HepG2 (cell line): Measurements from ENCODE around the gene STAMBPL1. TPM values are rescaled to one million over a fixed set of nuclear protein-coding genes. Genes with fewer than 3 reads are reported as not detected.

Source experiments
- ATAC-seq: fragments of 200-7000 bp; cut with Tn5 transposase; 3 replicates; pipeline ENCODE4 v1.9.1; 2020; ENCODE audit warnings: mild to moderate bottlenecking, moderate library complexity
- BruUV-seq: library from RNA; stranded (reverse); fragments of 400-500 nt; replicated peaks from 2 replicates; lab custom pipeline; 2021; lab: Mats Ljungman, UMichigan
- CTCF ChIA-PET: fragments of 300-600 bp; formaldehyde crosslinking; extraction: SDS; loops from one replicate; lab custom pipeline; 2021; ENCODE audit warnings: low total read pairs, inconsistent platforms, low intra/inter-chr PET ratio; lab: Yijun Ruan, JAX
- POLR2A ChIA-PET: fragments of 350-600 bp; sonication (Branson Sonifier 250); formaldehyde crosslinking; loops from one replicate; lab custom pipeline; 2020; ENCODE audit warnings: antibody characterized with exemption, inconsistent platforms; lab: Yijun Ruan, JAX
- DNase-seq: peaks from one replicate; pipeline ENCODE4 v3.0.0-alpha.2; 2015; ENCODE audit warnings: low spot score
- FAIRE-seq: peaks from 3 replicates; lab custom pipeline; 2011; peaks lifted over from hg19 to GRCh38; lab: Jason Lieb, UNC
- H2AFZ ChIP-seq: one replicate; pipeline ENCODE4 v1.6.1; 2011; ENCODE audit warnings: low read length, inconsistent platforms
- H3K27ac ChIP-seq: fragments of 300-600 bp; 3 replicates; pipeline ENCODE4 v1.8.0; 2011; ENCODE audit warnings: mixed run types, mild to moderate bottlenecking, mixed read lengths, low read length, inconsistent platforms; ENCODE audit not compliant: insufficient read depth; ENCODE audit errors: extremely low read length
- H3K27me3 ChIP-seq, 2 experiments: fragments of 200-600 bp in 1 of 2; 2 replicates in 1 of 2; 3 replicates in 1 of 2; pipeline versions ENCODE4 v1.6.0 to v1.8.0; 2011; ENCODE audit warnings: low read length in 2 of 2, mild to moderate bottlenecking in 2 of 2, moderate library complexity in 2 of 2, inconsistent platforms in 1 of 2; ENCODE audit not compliant: insufficient read depth in 2 of 2, control insufficient read depth in 1 of 2
- H3K36me3 ChIP-seq, 2 experiments: fragments of 200-600 bp in 1 of 2; replicated peaks in 1 of 2; 2 replicates in 1 of 2; 3 replicates in 1 of 2; pipeline versions ENCODE4 v1.5.1 to v1.8.0; 2011; ENCODE audit warnings: low read length in 2 of 2, inconsistent platforms in 1 of 2; ENCODE audit not compliant: insufficient read depth in 2 of 2, control insufficient read depth in 1 of 2
- H3K4me1 ChIP-seq: 2 replicates; pipeline ENCODE4 v1.5.1; 2012; ENCODE audit warnings: low read length, inconsistent platforms; ENCODE audit not compliant: insufficient read depth
- H3K4me2 ChIP-seq: 2 replicates; pipeline ENCODE4 v1.6.0; 2011; ENCODE audit warnings: low read depth, low read length, inconsistent platforms
- H3K4me3 ChIP-seq, 3 experiments: fragments of 200-600 bp in 1 of 3; sonication (generic), shearing (Covaris generic) in 1 of 3; replicated peaks in 1 of 3; 2 replicates each; pipeline ENCODE4 v1.5.1; 2011 to 2016; ENCODE audit warnings: low read length in 3 of 3, inconsistent platforms in 2 of 3, low read depth in 2 of 3, mild to moderate bottlenecking in 2 of 3, control low read depth in 1 of 3, mixed read lengths in 1 of 3; ENCODE audit not compliant: insufficient read depth in 1 of 3
- H3K79me2 ChIP-seq: one replicate; pipeline ENCODE4 v1.6.1; 2011; ENCODE audit warnings: low read length, inconsistent platforms; ENCODE audit not compliant: insufficient read depth
- H3K9ac ChIP-seq: 2 replicates; pipeline ENCODE4 v1.6.0; 2011; ENCODE audit warnings: mild to moderate bottlenecking, low read depth, low read length, inconsistent platforms; ENCODE audit not compliant: insufficient read depth
- H3K9me3 ChIP-seq: 2 replicates; pipeline ENCODE4 v1.5.1; 2012; ENCODE audit warnings: mild to moderate bottlenecking, low read length
- H4K20me1 ChIP-seq: 2 replicates; pipeline ENCODE4 v1.6.0; 2011; ENCODE audit warnings: inconsistent platforms, mild to moderate bottlenecking, low read length, moderate library complexity; ENCODE audit not compliant: insufficient read depth
- CREM ChIP-seq, 2 experiments: sonication (generic) in 1 of 2; formaldehyde crosslinking in 1 of 2; IDR thresholded peaks; 2 replicates each; pipeline versions ENCODE4 v1.4.0 to v1.6.1; 2016 to 2020; ENCODE audit warnings: antibody characterized with exemption in 1 of 2, mild to moderate bottlenecking in 1 of 2, missing genetic modification reagents in 1 of 2
- KAT7 ChIP-seq: IDR thresholded peaks from 2 replicates; pipeline ENCODE4 v1.6.1; 2018; ENCODE audit warnings: borderline replicate concordance, missing compliant biosample characterization
- MATR3 ChIP-seq: sonication (generic); formaldehyde crosslinking; IDR thresholded peaks from 2 replicates; pipeline ENCODE4 v1.4.0; 2020; ENCODE audit warnings: missing genetic modification reagents
- NCOA5 ChIP-seq: sonication (generic); formaldehyde crosslinking; IDR thresholded peaks from 2 replicates; pipeline ENCODE4 v1.4.0; 2020; ENCODE audit warnings: missing genetic modification reagents
- SIX4 ChIP-seq: sonication (generic); formaldehyde crosslinking; IDR thresholded peaks from 2 replicates; pipeline ENCODE4 v1.4.0; 2020; ENCODE audit warnings: missing genetic modification reagents
- SKI ChIP-seq: fragments of 450-650 bp; IDR thresholded peaks from one replicate; pipeline ENCODE4 v1.6.1; 2018; ENCODE audit warnings: mild to moderate bottlenecking; ENCODE audit not compliant: partially characterized antibody
- SSRP1 ChIP-seq: IDR thresholded peaks from 2 replicates; pipeline ENCODE4 v1.6.1; 2016; ENCODE audit warnings: control low read depth
- TCF7L2 ChIP-seq: IDR thresholded peaks from 2 replicates; pipeline ENCODE4 v1.6.1; 2011; ENCODE audit warnings: mild to moderate bottlenecking, low read depth, low read length, moderate library complexity
- TFE3 ChIP-seq: IDR thresholded peaks from 2 replicates; pipeline ENCODE4 v1.6.1; 2016
- ZBTB1 ChIP-seq: sonication (generic); formaldehyde crosslinking; IDR thresholded peaks from 2 replicates; pipeline ENCODE4 v1.4.0; 2020; ENCODE audit warnings: missing genetic modification reagents, borderline replicate concordance
- ZNF20 ChIP-seq: sonication (generic); formaldehyde crosslinking; IDR thresholded peaks from 2 replicates; pipeline ENCODE4 v1.4.0; 2020; ENCODE audit warnings: mild to moderate bottlenecking, moderate library complexity, missing genetic modification reagents
- ZNF256 ChIP-seq: sonication (generic); formaldehyde crosslinking; conservative IDR thresholded peaks from 2 replicates; pipeline ENCODE4 v1.4.0; 2020; ENCODE audit warnings: missing genetic modification reagents
- ZNF446 ChIP-seq: sonication (generic); formaldehyde crosslinking; IDR thresholded peaks from 2 replicates; pipeline ENCODE4 v1.5.0; 2020; ENCODE audit warnings: mild to moderate bottlenecking, missing genetic modification reagents
- WGBS: methylation state at CpG from one replicate; pipeline ENCODE4 v1.1.6; 2017; ENCODE audit warnings: low lambda C conversion rate; 5-methylcytosine and 5-hydroxymethylcytosine counted together
- in situ Hi-C: cut with HindIII; loops from 2 replicates; pipeline ENCODE4 v1.10.0; 2017; ENCODE audit warnings: low pct_unique_long_range_greater_than_20kb; ENCODE audit not compliant: extremely low pct_ligation_motif_present
- intact Hi-C: fragments of 100-400 bp; cut with micrococcal nuclease; formaldehyde crosslinking; loops from one replicate; pipeline ENCODE4 v1.10.0; 2022; ENCODE audit not compliant: unreplicated experiment
- polyA plus RNA-seq, 8 experiments: library from polyadenylated mRNA; depleted of rRNA in 3 of 8; stranded (reverse) in 7 of 8; unstranded in 1 of 8; fragments of >200 nt; fragmentation: Illumina TruSeq in 4 of 8; extraction: Trizol in 4 of 8; gene quantifications; 2 replicates each; pipeline versions ENCODE4 v1.2.1 to v1.2.3, GENCODE V29; 2011 to 2016; ENCODE audit warnings: low read depth in 4 of 8, missing spikeins in 1 of 8, mixed read lengths in 1 of 8; ENCODE audit not compliant: insufficient read depth in 1 of 8
- total RNA-seq, 5 experiments: library from RNA; depleted of rRNA; stranded (reverse); fragments of >200 nt; fragmentation: Illumina TruSeq; extraction: Trizol; gene quantifications; 2 replicates each; pipeline ENCODE4 v1.2.3, GENCODE V29; 2016; ENCODE audit warnings: low read depth in 1 of 5
- TF ChIP-seq, protein P1 (sequence below): sonication (generic); formaldehyde crosslinking; IDR thresholded peaks from 2 replicates; pipeline ENCODE4 v1.5.0; 2020; ENCODE audit warnings: missing genetic modification reagents

STAMBPL1 gene
- total and polyA plus RNA-seq, 2 of the 13 experiments (the other 11 are each of a cell fraction or from before 2014, with no cell fraction given) = 1.4 to 1.5 TPM

DNA sequence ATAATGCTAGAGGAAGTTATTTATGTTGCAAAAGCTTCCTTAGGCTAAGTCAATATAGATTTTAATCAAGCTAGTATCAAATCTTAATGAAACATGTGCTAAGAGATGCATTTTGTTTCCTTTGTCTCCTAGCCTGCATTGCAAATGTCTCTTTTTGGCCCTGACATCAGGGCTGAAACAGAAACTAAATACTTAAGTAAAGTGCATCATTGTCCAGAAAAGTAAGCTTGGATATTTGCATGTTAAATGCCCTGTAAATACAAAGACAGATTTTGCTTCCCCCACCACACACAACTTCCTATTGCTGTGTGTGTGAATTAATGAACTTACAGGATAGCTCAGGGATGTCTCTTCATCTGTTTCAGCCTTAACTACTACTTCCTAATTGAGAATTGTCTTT, 10.0 kb upstream of the STAMBPL1 start (continued):
- TF ChIP-seq, protein P1, sequence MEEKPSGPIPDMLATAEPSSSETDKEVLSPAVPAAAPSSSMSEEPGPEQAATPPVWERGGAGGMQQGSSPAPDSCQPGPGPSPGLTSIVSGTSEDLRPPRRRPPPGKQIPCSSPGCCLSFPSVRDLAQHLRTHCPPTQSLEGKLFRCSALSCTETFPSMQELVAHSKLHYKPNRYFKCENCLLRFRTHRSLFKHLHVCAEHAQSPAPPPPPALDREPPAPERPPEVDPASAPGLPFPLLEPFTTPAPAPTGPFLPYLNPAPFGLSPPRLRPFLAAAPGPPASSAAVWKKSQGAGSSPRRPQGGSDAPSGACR (CRISPR knock-in tag) = no peak

- Histone ChIP-seq H3K27me3 (peaks cover 0 to 4% of the 10 kb centered on the region in 2 experiments; a peak in 1 of 5 replicates), H3K27ac (no peak overlapping the region), H3K4me2 (no peak overlapping the region), H3K4me1 (no peaks in the 10 kb centered on the region), H3K4me3 (no peak overlapping the region), H2AFZ (no peak overlapping the region), H3K79me2 (no peaks in the 10 kb centered on the region), H3K9me3 (no peaks in the 10 kb centered on the region), H3K9ac (no peak overlapping the region), H3K36me3 (no peaks in the 10 kb centered on the region), H4K20me1 (no peaks in the 10 kb centered on the region)
- 1% methylated on average over 2 of the region's 2 CpGs for WGBS
- FAIRE-seq = no peak
- in situ Hi-C loops = no loop called here
- ChIA-PET CTCF (no interaction called here), POLR2A (no interaction called here)
- intact Hi-C loops = no loop called here
- no peak for ATAC-seq
- no TSS peak for BruUV-seq
- TF ChIP-seq KAT7 (CRISPR knock-in tag) (no peak), MATR3 (no peak), ZNF20 (CRISPR knock-in tag) (no peak), ZNF256 (no peak), TCF7L2 (no peak), CREM (IDR thresholded peaks at IDR 0.05) (no peak), CREM (CRISPR knock-in tag; IDR thresholded peaks at IDR 0.05) (no peak), SSRP1 (CRISPR knock-in tag) (no peak), NCOA5 (CRISPR knock-in tag) (no peak), ZNF446 (CRISPR knock-in tag) (no peak), TFE3 (CRISPR knock-in tag) (no peak), SKI (no peak), SIX4 (no peak), ZBTB1 (CRISPR knock-in tag) (no peak)
- no peak for DNase-seq
These were observed 6.3 kb upstream of the STAMBPL1 start for GRCh38 chr10:88873757-88874156.
